Stimulated activated naive B cell treated with anti-CD40 and anti-IgM and Interleukin-4, amounts not matched to agents 10 μg/mL and 1 μg/mL and 100 μg/mL, for 72 hours (primary cell): Measurements from ENCODE around the gene LPP.

Experiments used
- ATAC-seq, 2 donors: fragments of 150-1000 bp; cut with Tn5 transposase; replicated peaks; 2 replicates each; pipeline ENCODE4 v1.10.0; 2021; ENCODE audit warnings: moderate library complexity in 1 of 2
- DNase-seq: peaks from one replicate; pipeline ENCODE4 v3.0.0; 2021
- H3K27ac Mint-ChIP-seq: one replicate; pipeline ENCODE4 v1.8.0; 2022; ENCODE audit warnings: mild to moderate bottlenecking, mixed read lengths
- H3K27me3 Mint-ChIP-seq, 2 donors: one replicate each; pipeline ENCODE4 v1.8.0; 2022; ENCODE audit warnings: mixed read lengths in 2 of 2
- H3K36me3 Mint-ChIP-seq, 2 donors: one replicate each; pipeline ENCODE4 v1.8.0; 2022; ENCODE audit warnings: mixed read lengths in 2 of 2, mild to moderate bottlenecking in 1 of 2
- H3K4me1 Mint-ChIP-seq, 2 donors: one replicate each; pipeline ENCODE4 v1.8.0; 2022; ENCODE audit warnings: mixed read lengths in 2 of 2, mild to moderate bottlenecking in 1 of 2
- H3K4me3 Mint-ChIP-seq, 2 donors: one replicate each; pipeline ENCODE4 v1.8.0; 2022; ENCODE audit warnings: mild to moderate bottlenecking in 2 of 2, mixed read lengths in 2 of 2, moderate library complexity in 1 of 2
- H3K9me3 Mint-ChIP-seq, 2 donors: one replicate each; pipeline ENCODE4 v1.8.0; 2022; ENCODE audit warnings: mixed read lengths in 2 of 2, mild to moderate bottlenecking in 1 of 2

LPP gene

GRCh38 chr3:188760408-188760807 is 606.5 kb downstream of the LPP start:
- peaks cover 7 to 16% of the 10 kb centered on the region in 2 donors for H3K36me3 Mint-ChIP-seq
- no peaks in the 10 kb centered on the region for H3K9me3 Mint-ChIP-seq
- ATAC-seq (no peak), DNase-seq (no peak)
- no peak overlapping the region for H3K4me3 Mint-ChIP-seq
- no peaks in the 10 kb centered on the region for H3K27me3 Mint-ChIP-seq
- peaks cover 9 to 24% of the 10 kb centered on the region in 2 donors for H3K4me1 Mint-ChIP-seq
- no peak overlapping the region for H3K27ac Mint-ChIP-seq

- no peak for DNase-seq
- H3K36me3 Mint-ChIP-seq = peaks cover 5 to 16% of the 10 kb centered on the region in 2 donors
- H3K27me3 Mint-ChIP-seq = no peaks in the 10 kb centered on the region
- no peak for ATAC-seq
- peaks cover 4 to 14% of the 10 kb centered on the region in 2 donors for H3K4me1 Mint-ChIP-seq
- no peaks in the 10 kb centered on the region for H3K9me3 Mint-ChIP-seq
- no peak overlapping the region for H3K4me3 Mint-ChIP-seq
- H3K27ac Mint-ChIP-seq = no peak overlapping the region
Measured at GRCh38 chr3:188761439-188761838, 607.5 kb downstream of the LPP start.

DNA sequence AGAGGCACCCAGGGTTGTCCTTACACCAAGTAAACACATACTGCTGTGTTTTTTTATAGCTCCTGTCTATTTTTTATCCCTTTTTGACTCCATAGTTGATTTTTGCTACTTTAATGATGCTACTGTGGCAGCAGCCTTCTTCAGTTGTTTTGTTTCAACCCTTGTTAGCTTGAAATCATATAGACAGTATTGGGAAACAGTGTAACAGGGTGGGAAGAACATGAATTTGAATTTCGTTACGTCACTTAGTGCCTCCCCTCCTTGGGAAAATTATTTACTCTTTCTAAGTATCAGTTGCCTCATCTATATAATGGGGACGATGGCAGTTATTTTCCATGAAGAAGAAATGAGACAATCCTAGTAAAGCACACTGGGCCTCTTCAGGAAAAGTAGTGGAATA is 608.0 kb downstream of the LPP start:
- Mint-ChIP-seq H3K4me1 (peaks cover 1 to 9% of the 10 kb centered on the region in 2 donors), H3K4me3 (no peak overlapping the region), H3K36me3 (peaks cover 5 to 16% of the 10 kb centered on the region in 2 donors), H3K27me3 (no peaks in the 10 kb centered on the region), H3K27ac (no peak overlapping the region), H3K9me3 (no peaks in the 10 kb centered on the region)
- ATAC-seq = no peak
- DNase-seq = no peak

GRCh38 chr3:188764609-188765008 is 610.7 kb downstream of the LPP start:
- Mint-ChIP-seq H3K36me3 (peaks cover 5 to 12% of the 10 kb centered on the region in 2 donors), H3K9me3 (no peaks in the 10 kb centered on the region), H3K4me1 (peaks cover 0 to 4% of the 10 kb centered on the region in 2 donors), H3K27ac (no peak overlapping the region), H3K4me3 (no peak overlapping the region), H3K27me3 (no peaks in the 10 kb centered on the region)
- DNase-seq (no peak), ATAC-seq (no peak)

DNA sequence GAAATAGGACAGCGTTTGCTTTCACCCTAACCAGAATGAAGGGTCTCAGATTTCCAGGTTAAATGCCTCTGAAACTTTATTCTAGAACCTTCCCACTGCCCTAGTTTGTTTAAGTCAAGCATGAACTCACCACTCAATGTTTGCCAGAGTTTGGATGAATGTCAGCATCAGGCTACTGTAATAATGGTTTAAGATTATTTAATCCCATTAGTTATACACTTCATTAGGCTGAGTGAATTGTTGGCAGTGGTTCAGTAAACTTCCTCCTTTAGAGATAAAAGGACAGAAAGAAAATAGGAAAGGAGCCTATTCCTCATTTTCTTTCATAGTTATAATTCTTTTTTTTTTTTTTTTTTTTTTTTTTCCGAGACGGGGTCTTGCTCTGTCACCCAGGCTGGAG is 615.9 kb downstream of the LPP start:
- Mint-ChIP-seq H3K36me3 (peaks cover 10 to 13% of the 10 kb centered on the region in 2 donors), H3K27me3 (no peaks in the 10 kb centered on the region), H3K27ac (no peak overlapping the region), H3K4me1 (no peaks in the 10 kb centered on the region), H3K4me3 (no peak overlapping the region), H3K9me3 (peaks cover 0 to 2% of the 10 kb centered on the region in 2 donors)
- no peak for DNase-seq
- no peak for ATAC-seq

- no peak overlapping the region for H3K27ac Mint-ChIP-seq
- H3K4me1 Mint-ChIP-seq = no peaks in the 10 kb centered on the region
- peaks cover 0 to 2% of the 10 kb centered on the region in 2 donors for H3K9me3 Mint-ChIP-seq
- H3K4me3 Mint-ChIP-seq = no peak overlapping the region
- no peaks in the 10 kb centered on the region for H3K27me3 Mint-ChIP-seq
- DNase-seq (no peak), ATAC-seq (no peak)
- peaks cover 9 to 10% of the 10 kb centered on the region in 2 donors for H3K36me3 Mint-ChIP-seq
Measured at GRCh38 chr3:188772886-188773285, 618.9 kb downstream of the LPP start.

- DNase-seq = no peak
- peaks cover 0 to 2% of the 10 kb centered on the region in 2 donors for H3K9me3 Mint-ChIP-seq
Measured at GRCh38 chr3:188775412-188775811, 621.5 kb downstream of the LPP start.

GRCh38 chr3:188776447-188776846 is 622.5 kb downstream of the LPP start:
- Mint-ChIP-seq H3K9me3 (peaks cover 0 to 4% of the 10 kb centered on the region in 2 donors), H3K27me3 (no peaks in the 10 kb centered on the region), H3K27ac (no peak overlapping the region), H3K4me3 (no peak overlapping the region), H3K36me3 (peaks cover 10 to 20% of the 10 kb centered on the region in 2 donors), H3K4me1 (peaks cover 0 to 3% of the 10 kb centered on the region in 2 donors)
- DNase-seq = no peak
- ATAC-seq = no peak

More at GRCh38 chr3:188775412-188775811, 621.5 kb downstream of the LPP start:
- Mint-ChIP-seq H3K27ac (no peak overlapping the region), H3K4me1 (no peaks in the 10 kb centered on the region), H3K4me3 (no peak overlapping the region), H3K36me3 (peaks cover 10% of the 10 kb centered on the region in 2 donors), H3K27me3 (no peaks in the 10 kb centered on the region)
- ATAC-seq = no peak

GRCh38 chr3:188778091-188778852 is 624.3 kb downstream of the LPP start:
- H3K36me3 Mint-ChIP-seq = peaks cover 7 to 21% of the 10 kb centered on the region in 2 donors
- peaks cover 0 to 2% of the 10 kb centered on the region in 2 donors for H3K9me3 Mint-ChIP-seq
- H3K27ac Mint-ChIP-seq = no peak overlapping the region
- no peak for ATAC-seq
- peaks cover 7 to 11% of the 10 kb centered on the region in 2 donors for H3K4me1 Mint-ChIP-seq
- DNase-seq = no peak
- H3K27me3 Mint-ChIP-seq = no peaks in the 10 kb centered on the region
- H3K4me3 Mint-ChIP-seq = no peak overlapping the region

GRCh38 chr3:188779281-188779980 is 625.5 kb downstream of the LPP start:
- no peak overlapping the region for H3K27ac Mint-ChIP-seq
- no peaks in the 10 kb centered on the region for H3K27me3 Mint-ChIP-seq
- peaks cover 0 to 3% of the 10 kb centered on the region in 2 donors for H3K9me3 Mint-ChIP-seq
- DNase-seq (no peak), ATAC-seq (no peak)
- H3K4me3 Mint-ChIP-seq = no peak overlapping the region
- peaks cover 7 to 11% of the 10 kb centered on the region in 2 donors for H3K4me1 Mint-ChIP-seq
- H3K36me3 Mint-ChIP-seq = peaks cover 4 to 21% of the 10 kb centered on the region in 2 donors

- no peak for ATAC-seq
- DNase-seq = no peak
- Mint-ChIP-seq H3K27ac (no peak overlapping the region), H3K4me3 (no peak overlapping the region), H3K9me3 (peaks cover 0 to 3% of the 10 kb centered on the region in 2 donors), H3K36me3 (peaks cover 4 to 21% of the 10 kb centered on the region in 2 donors), H3K27me3 (no peaks in the 10 kb centered on the region), H3K4me1 (peaks cover 7 to 11% of the 10 kb centered on the region in 2 donors)
Measured at GRCh38 chr3:188780193-188781147, 626.5 kb downstream of the LPP start.

DNA sequence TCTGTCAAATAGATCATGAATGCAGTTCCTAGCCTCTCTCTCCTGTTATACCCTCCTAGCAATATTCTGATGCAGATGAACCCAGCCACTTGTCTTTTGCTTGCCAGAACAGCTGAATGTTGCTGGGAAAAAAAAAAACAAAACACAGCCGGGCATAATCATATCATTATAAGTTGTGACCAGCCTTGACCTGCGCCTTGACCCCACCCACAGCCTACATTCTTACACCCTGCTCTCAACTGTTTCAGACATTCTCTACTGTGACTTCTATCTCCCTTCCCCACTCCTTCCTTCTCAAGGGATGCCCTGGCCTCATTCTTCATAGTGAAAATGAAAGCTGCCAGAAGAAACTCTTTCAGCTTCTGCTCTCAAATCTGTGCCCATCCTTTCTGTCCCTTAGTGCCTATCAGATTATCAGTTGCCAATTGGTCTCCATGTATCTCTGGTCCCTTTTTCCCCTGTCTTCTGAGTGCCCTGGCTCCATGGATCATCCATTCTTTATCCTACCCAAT is 628.7 kb downstream of the LPP start:
- H3K27ac Mint-ChIP-seq = no peak overlapping the region
- peaks cover 4 to 21% of the 10 kb centered on the region in 2 donors for H3K36me3 Mint-ChIP-seq
- ATAC-seq (no peak), DNase-seq (no peak)
- H3K4me1 Mint-ChIP-seq = peaks cover 7 to 11% of the 10 kb centered on the region in 2 donors
- H3K9me3 Mint-ChIP-seq = peaks cover 0 to 3% of the 10 kb centered on the region in 2 donors
- no peak overlapping the region for H3K4me3 Mint-ChIP-seq
- H3K27me3 Mint-ChIP-seq = no peaks in the 10 kb centered on the region

- H3K27ac Mint-ChIP-seq = no peak overlapping the region
- no peak for DNase-seq
- H3K36me3 Mint-ChIP-seq = peaks cover 4 to 10% of the 10 kb centered on the region in 2 donors
- ATAC-seq = no peak
- H3K4me3 Mint-ChIP-seq = no peak overlapping the region
- no peaks in the 10 kb centered on the region for H3K27me3 Mint-ChIP-seq
- peaks cover 5 to 11% of the 10 kb centered on the region in 2 donors for H3K4me1 Mint-ChIP-seq
- H3K9me3 Mint-ChIP-seq = peaks cover 0 to 1% of the 10 kb centered on the region in 2 donors
Measured at GRCh38 chr3:188786424-188786823, 632.5 kb downstream of the LPP start.
